NCI-H748 (cell line): ENCODE measurements around the gene GLT8D1.

Source experiments
- DNase-seq: peaks from one replicate; lab custom pipeline; 2025; ENCODE audit not compliant: unreplicated experiment; lab: John Stamatoyannopoulos, UW

GLT8D1 gene

DNA sequence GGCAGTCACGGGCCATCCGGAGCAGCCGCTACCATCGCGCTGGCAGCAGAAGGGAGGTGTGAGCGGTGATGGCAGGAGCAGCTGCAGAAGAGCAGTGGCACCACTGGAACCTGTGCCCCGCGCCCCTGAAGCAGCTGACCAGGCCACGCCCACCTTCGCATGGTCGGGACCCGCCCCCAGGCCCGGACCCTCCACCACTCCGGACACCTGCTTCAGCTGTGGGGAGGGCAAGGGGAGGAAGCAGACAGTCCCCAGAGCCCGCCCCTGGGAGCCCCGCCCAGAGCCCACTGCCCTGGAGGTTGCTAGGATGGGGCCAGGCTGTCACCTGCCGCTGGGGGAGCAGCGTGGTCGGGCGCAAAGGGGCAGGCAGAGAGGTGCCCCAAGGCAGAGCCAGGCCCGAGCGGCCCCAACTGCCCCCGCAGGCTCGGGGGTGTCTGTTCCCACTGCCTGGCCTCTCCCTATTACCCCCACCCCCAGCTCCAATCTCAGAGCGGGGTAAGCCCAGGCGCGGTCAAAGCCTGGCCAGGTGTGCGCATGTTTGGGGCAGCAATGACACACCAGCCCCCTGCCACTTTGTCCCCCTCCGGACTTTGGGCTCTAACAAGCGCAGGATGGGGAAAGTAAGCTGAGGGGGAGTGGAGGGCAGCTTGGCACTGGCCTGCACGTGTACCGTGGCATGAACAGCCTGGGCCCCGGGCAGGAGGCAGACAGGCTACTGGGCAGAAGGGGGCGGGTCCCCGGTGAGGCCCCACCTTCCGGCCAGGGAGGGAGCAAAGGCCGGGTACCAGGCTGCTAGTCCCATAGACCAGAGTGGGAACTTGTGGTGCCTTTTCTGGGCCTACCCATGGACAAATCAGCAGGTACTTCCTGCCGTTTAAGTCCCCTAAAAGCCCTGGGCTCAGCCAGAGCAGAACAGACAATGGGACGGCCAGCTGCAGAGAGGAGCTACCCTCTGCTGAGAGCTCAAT, 9.0 kb upstream of the GLT8D1 start:
- DNase-seq = no peak

DNA sequence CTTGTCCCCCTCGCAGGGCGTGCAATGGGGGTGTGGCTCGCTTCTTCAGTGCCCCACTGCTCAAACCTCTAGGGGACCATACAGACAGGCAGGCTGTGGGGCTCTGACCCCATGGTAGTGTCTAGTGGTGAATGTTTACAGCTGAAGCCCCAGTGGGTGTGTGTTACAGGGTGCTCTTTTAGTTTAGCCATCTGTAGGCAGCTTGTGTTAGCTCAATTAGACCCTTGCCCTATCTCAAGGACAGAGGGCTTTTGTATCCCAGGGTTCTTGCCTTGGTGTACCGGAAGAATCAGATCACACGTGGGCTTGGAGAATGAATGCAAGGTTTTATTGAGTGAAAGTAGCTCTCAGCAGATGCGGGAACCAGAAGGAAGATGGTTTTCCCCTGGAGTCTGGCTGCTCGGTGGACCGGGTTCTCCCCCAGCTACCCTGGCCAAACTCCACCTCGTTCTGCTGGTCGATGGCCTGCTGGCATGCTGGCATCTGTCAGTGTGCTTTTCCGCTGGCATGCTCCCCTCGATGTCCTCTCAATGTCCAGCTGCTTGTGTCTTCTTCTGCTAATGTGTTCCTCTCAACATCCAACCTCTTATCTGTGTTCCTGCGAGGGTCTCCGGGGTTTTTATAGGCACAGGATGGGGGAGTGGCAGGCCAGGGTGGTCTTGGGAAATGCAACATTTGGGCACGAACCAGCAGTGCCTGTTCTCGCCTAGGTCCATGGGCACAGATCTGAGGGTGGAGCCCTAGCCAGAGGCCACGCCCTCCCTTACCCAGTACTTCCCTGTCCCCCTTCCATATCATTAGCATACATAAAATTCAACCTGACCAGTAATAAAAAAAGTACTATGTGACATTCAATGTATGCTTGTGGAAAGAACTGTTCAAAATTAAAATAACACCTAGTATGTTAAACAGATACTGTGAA, 7.0 kb upstream of the GLT8D1 start:
- no peak for DNase-seq

DNA sequence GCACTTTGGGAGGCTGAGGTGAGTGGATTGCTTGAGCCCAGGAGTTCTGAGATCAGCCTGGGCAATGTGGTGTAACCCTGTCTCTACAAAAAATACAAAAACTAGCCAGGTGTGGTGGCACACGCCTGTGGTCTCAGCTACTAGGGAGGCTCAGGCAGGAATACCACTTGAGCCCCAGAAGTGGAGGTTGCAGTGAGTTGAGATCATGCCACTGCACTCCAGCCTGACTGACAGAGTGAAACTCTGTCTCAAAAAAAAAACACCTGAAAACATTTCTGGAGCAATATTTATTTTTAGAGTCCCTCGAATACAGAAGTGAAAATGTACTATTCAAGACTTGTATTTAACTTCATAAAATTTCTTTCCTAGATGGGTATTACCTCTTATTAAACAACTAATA, 4.9 kb upstream of the GLT8D1 start:
- no peak for DNase-seq

DNA sequence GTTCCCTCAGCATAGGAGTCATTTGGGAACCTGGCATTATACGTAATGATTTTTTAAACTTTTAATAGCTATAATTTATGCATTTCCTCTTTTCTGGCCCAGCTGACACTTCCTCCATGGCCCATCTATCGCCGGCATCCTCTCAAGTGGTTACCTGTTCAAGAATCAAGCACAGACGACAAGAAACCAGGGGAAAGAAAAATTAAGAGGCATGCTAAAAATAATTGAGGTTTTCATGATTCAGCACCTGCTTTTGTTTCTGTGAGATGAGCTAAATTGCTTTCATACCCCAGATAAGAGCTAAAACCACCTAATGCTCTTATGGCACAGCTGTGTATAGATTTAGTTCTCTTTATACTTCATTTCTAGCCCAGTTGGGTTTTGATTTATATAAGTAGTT, 2.0 kb upstream of the GLT8D1 start:
- DNase-seq = no peak

DNA sequence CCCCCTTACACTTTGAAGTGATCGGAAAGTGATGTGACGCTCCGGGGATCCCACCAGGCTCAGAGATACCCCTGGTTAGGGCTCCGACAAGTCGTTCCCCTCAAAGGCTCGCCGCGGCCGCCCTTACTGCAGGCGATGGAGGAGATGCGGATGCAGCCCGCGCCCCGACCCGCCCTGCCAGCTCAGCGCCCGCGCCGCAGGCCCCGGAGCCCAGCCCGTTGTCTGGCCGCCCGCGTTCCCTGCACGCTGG, 228 bp downstream of the GLT8D1 start:
- DNase-seq = no peak

DNA sequence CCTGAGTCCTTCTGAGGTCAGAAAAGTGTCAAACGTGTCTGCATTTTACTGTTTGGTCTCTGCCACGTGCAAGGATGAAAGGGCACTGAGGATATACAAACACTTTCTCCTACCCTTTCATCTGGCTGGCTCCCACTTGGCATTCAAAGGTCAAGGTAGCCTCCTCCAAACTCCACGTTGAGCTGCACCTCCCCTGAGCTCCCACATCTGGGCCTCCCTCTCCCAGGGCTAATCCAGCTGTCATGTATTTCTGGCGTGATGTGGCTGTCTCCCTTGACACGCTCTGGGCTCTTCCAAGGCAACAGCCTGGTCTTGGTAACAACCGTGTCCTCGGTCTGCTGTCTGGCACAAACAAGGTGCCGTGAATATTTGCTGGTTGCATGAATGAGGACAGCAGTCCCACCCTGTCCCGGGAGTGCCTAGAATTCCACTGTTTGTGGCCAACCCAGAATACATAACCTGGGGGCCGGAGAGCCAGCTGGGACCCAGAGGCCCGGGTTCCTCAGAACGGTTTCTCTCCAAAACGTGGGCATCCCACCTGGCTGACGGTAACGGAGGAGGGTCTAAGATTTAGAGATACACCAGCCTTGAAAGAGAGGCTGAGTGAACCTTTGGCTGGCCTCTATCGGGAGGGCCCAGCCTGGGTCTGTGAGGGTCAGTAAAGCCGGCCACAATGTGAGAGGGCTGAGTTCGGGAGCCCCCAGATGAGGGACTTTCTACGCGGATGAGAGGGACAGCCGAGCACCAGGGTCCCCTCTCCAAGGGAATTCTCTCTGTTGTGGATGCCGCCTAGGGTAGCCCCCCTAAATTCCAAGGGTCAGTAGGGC, 767 bp downstream of the GLT8D1 start:
- peak; percentile 5 for DNase-seq

DNA sequence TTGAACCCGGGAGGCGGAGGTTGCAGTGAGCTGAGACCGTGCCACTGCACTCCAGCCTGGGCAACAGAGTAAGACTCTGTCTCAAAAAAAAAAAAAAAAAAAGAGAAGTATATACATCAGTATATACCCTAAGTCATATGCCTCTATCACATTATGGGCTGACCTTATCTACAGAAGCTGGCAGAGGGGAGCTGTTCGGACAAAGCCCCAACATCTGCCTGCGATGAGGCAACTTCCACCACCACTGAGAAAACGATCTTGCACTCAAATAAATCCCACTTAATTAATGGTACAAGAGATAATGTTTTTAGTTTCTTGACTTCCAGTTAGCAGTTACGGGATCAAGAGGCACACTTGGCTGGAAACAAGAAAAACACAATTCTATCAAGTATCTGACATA, 2.2 kb downstream of the GLT8D1 start:
- no peak for DNase-seq

DNA sequence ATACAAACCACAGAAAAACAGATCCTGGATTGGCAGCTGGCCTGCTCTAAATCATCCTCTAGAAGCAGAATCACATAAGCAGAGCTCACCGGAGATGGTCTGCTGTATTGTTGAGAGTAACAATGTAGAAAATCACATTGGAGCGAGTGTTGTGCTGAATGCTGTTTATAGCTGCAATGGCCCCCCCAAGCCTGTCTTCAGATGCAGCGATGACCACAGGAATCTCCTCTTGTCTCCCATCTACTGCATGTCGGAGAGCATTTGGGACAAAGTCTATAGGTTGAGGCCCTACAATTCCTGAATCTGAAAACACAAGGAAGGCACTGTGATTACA, 8.0 kb downstream of the GLT8D1 start:
- no peak for DNase-seq

DNA sequence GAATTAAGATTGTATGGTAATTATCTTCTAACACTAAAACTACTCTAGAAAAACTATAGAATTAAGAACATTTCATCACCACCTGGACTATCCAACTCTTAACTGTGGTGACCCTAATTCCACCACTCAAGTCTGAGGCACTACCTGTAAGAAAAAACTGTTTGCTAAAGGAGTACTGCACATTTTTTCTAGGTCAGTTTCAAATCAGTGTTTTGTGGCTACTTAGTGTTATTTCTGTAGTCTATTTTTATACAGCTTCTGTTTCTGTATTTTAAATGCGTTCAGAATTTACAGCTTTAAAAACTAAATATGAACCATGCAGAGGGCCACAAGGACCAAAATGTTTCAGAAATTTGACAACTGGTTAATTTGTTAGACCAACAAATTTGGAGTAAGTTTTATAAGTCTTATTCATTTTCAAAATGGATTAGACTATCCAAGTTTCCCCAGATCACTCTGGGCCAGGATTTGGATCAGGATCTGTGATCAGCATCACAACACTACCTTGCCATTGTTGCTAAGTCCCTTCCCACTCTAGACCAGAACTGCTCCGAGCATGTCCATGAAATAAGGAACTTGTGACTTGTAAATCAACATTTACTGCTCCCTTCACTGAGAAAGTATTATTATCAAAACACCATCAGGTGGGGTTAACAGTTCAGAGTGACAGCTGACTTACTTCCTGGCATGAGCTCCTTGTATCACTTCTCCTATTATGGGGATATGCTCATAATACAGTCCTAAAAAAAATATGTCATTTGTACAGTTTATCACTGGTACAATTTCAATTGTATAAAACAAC, 8.6 kb downstream of the GLT8D1 start:
- DNase-seq = no peak

DNA sequence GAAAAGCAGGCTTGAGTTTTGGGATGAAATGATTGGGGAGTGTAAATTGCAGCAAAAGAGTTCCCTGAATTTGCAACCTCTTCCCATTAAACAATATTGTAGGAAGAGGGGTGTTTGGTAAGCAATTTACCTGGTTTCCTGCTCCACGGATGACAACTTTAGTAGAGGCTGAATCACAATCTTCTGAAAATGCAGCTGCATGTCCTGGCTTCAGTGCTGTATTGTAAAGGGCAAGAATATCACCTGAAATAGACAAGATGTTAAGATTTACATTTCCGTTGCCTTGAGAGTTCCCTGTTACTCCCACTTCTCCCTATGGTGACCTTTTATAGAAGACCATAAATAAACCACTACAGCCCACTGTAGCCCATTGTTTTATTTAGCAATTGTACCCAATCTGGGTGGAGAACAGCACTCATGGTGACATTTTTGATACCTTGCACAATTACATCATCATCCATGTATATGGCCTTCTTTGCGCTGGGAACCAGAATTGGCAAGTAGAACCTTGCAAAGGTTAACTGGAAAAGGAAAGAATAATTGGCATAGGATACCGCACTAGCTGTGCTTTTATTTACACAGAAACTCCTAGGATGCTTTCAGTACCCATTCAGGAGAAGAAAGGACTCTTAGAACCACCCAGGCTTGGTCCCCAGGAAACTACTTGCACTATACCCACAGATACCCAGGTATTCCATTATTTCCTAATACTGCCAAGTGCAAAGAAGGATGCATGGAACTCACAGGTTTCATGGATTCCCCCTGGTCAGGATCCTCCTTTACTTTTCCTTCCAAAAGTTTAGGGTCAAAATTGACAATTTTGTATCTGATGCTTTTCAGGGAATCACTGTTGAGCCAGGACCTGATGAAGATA, 9.6 kb downstream of the GLT8D1 start:
- no peak for DNase-seq

DNA sequence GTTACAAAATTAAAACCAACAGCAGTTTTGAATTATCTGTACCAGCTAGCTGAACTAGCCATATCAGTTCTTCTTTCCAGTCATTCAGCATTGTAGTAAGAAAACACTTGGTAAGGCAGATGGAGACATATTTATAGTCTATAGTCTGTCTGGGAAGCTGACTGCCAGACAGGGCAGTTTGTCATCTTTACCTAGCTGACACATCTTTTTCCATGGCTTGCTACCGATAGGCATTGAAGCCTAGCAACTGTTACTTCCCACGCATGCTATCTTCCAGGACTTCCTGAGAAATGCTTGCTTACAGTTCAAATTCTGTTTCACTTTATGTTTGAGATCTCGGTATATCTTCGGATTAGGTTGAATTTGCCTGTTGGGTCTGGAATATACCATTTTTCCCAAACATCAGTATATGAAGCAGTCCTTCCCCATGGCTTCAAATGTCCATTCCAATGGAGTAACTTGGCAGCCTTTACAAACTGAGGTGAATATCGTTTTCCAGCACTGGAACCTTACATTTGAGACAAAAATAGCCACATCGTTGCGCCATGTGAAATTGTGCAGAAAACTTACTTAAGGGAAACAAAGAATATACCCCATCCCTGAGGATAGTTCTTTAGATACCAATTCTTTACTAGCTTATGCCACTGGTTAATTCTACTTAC, 10.9 kb downstream of the GLT8D1 start:
- no peak for DNase-seq

DNA sequence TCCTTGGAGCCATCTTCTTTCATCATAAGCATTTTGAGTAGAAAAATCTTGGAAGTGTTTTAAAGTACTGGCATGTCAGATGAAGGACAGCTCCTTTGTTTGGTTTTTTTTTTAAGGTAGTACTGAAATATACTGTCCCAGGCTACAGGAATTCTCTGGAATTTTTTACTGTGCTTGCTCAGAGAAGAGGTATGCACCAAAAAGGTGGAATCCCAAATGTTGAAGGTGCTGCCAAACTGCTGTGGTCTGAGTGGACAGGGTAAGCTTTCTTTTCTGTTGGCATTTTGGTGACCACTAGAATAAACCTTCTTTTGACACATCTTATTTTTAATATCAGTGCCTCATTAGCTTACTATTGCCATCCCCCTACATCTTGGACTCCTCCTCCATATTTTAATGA, 12.5 kb downstream of the GLT8D1 start:
- DNase-seq = no peak

DNA sequence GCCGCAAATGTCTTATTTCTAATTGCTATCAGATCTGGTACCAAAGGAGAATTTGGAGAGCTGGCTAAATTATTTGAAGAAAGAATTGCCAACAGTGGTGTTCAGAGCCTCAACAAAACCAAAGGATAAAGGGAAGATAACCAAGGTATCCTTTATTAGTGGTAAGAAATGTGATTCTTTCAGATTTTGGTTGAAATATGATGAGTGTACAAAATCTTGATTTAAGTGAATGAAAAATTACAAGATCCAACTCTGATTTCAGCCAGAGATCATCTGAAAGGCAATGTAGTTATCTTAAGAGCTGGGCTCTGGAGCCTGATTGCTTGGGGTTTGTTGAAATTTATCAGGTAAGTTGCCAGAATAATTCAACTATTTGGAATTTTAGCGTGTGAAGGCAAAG, 15.0 kb downstream of the GLT8D1 start:
- DNase-seq = no peak

DNA sequence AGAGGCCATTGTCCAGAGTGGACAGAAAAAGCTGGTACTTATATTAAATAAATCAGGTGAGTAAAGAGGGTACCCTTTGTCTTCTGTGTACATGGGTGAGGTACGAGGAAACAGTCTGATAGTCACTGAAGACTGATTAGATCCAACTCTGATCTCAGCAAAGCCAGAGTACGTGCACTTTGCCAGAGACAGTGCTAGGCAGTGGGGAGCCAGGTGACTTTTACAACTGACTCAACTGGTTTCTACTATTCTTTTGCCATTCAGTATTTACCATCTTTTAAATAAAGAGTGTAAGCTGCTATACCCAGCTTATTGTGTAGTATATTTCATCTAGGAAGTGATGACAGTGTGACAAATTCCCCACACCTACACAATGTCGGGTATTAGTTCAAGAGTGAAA, 16.4 kb downstream of the GLT8D1 start:
- no peak for DNase-seq

DNA sequence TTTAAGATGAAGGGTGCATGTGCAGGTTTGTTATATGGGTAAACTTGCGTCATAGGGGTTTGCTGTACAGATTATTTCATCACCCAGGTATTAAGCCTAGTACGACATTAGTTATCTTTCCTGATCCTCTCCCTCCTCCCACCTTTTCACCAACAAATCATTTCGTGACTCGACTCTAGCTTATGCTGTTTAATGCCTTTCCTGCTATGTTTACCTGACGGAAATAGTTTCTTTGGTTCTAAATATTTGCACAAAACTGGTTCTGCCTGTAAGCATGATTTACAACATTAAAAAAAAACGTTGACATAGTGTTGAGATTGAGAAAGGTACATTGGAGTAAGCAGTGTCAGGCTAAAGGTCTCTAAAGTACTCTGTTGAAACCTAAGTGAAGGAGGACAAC, 17.3 kb downstream of the GLT8D1 start:
- DNase-seq = no peak

DNA sequence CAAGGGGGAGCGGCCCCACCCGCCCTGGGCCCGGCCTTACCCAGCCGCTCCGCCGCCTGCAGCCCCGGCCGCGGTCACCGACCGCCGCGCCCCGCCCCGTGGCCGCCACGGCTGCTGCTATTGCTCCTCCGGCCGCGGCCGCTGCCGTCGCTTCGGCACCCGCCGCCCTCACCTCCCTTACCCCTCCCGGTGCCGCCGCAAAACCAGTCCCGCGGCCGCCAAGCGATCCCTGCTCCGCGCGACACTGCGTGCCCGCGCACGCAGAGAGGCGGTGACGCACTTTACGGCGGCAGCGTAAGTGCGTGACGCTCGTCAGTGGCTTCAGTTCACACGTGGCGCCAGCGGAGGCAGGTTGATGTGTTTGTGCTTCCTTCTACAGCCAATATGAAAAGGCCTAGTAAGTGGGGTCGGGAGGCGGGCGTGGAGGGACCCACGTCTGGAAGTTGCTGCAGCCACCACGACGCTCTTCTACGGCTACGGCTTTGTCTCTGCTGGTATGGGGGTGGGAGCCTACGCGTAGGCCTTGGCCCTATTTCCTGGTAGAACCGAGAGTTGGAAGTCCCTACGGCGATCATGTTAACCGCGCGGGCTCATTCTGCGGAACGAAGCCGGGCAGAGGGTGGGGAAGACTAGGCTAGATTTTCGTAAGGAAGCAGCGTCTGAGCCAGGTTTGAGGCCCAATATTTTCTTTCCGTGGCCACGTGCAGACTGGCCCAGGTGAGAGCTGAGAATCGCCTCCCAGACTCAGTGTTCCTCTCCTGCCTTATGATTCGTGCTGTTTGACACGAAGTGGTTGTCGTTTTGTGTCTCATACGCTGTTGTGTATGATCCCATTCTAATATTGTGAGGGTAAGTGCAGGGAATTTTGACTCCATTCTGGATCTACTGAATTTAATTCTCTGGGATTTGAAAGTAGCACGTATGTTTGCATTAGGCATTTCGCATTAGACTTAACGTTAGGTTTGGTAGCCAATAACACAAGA, 19.6 kb downstream of the GLT8D1 start, which contains the start of the genes GNL3 and PBRM1:
TSS of gene GNL3 (plus strand) at position 324 of the 983 bp plus-strand sequence. CDS start at position 385, 61 bp downstream.
TSS of gene PBRM1 (minus strand) at position 205 of the 983 bp plus-strand sequence.
- DNase-seq = peak; percentile 94

DNA sequence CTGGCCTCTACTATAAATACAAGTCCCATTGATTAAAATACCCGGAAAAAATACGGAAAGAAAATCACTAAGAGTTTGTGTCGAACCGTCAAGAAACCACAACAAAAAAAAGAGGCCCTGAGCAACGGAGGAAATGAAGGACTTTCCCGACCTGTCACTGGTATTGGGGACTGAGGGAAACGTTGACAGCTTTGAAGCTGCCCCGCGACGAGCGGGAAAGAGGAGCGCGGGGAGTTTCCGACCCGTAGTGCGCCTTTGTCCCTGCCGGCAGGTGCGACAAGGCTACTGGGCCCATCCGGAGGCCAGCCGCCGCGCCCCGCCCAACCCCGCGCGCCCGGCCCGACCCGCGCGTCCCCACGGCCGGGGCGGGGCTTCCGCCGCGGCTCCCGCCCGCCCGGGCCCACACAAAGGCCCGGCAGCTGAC, 20.3 kb downstream of the GLT8D1 start:
- peak; percentile 87 for DNase-seq

DNA sequence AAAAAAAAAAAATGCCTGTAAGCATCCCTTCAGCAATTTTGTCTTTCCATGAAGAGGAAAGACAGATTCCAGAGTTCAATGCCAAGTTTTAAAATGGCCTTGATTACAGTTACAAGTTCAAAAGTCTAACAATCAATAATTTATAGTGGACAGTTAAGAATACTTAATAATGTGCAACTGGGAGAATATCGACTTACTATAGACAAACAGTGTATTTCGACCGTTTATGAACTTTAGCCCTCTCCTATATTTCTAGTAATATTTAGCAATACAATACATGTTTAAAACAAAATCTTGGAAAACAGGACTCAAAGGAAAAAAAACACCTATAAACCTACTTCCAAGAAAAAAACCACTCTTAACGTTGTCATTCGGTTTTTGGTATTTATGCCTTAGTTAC, 21.4 kb downstream of the GLT8D1 start:
- no peak for DNase-seq
